ENCODE measurements around the gene PRDM2. TPM values are rescaled to one million over a fixed set of nuclear protein-coding genes. Genes with fewer than 3 reads are reported as not detected.

PRDM2 gene
- polyA plus RNA-seq, 1 of the 3 experiments (the other 2 are of a cell fraction): 7.2 TPM

GRCh38 chr1:13699510-13699909, 478 bp upstream of the PRDM2 start (continued):
- no peak for TF ChIP-seq USF1 (IDR thresholded peaks at IDR 0.05; ENCODE audit: borderline replicate concordance, low read depth)
- no peak for TF ChIP-seq TEAD4 (IDR thresholded peaks at IDR 0.05; ENCODE audit: borderline replicate concordance, insufficient read depth)
- TF ChIP-seq SIN3A (IDR thresholded peaks at IDR 0.05; ENCODE audit: borderline replicate concordance, low read depth, low read length): no peak

GRCh38 chr1:13700521-13701270, 708 bp downstream of the PRDM2 start:
- TF ChIP-seq FOXM1 (IDR thresholded peaks at IDR 0.05; ENCODE audit: low read depth) (no peak), MXI1 (IDR thresholded peaks at IDR 0.05; ENCODE audit: low read depth, low read length) (peak; percentile 48; the same call in 1 of the 2 replicates), CHD2 (IDR thresholded peaks at IDR 0.05; ENCODE audit: low read length, partially characterized antibody) (no peak)
- Histone ChIP-seq H3K4me1 (ENCODE audit: control insufficient read depth in 1 of 2, insufficient read depth in 2 of 2, low read depth in 1 of 2, low read length in 1 of 2) (peaks cover 0 to 8% of the 10 kb centered on the region in 2 experiments; a peak in 1 of 4 replicates), H3K36me3 (replicated peaks in 1 of 2; ENCODE audit: control insufficient read depth in 1 of 2, insufficient read depth in 2 of 2, low read length in 1 of 2) (no peaks in the 10 kb centered on the region), H3F3A (replicated peaks; ENCODE audit: insufficient read depth) (peaks cover 13% of the 10 kb centered on the region), H3K4me3 (ENCODE audit: low read depth in 2 of 2, low read length in 1 of 2) (peak overlapping the region; percentile 62 to 77), H3K27me3 (ENCODE audit: insufficient read depth) (no peaks in the 10 kb centered on the region), H2AFZ (ENCODE audit: low read depth) (peak overlapping the region; percentile 89), H3K27ac (ENCODE audit: low read depth in 2 of 2, low read length in 1 of 2) (peak overlapping the region in 1 of 2 experiments; percentile 7; a peak in 1 of 4 replicates), H3K9me2 (no peaks in the 10 kb centered on the region), H3K9ac (peak overlapping the region; percentile 46; the same call in 1 of the 2 replicates), H3K4me2 (peak overlapping the region; percentile 87), H4K20me1 (ENCODE audit: insufficient read depth) (no peaks in the 10 kb centered on the region), H3K79me2 (ENCODE audit: insufficient read depth) (peaks cover 4% of the 10 kb centered on the region; the same call in 1 of the 2 replicates), H3K9me3 (no peaks in the 10 kb centered on the region)
- POLR2A ChIA-PET: interaction anchor here (0.9 kb wide), 1 partner anchor 49 kb away, joined by 3 read pairs; no protein-coding TSS in a partner anchor
- CTCF ChIA-PET: no interaction called here
- DNase-seq: no peak
- 81% methylated on average over 23 of the region's 48 CpGs for WGBS (ENCODE audit: low lambda C conversion rate)

GRCh38 chr1:13701271-13701640, 1.3 kb downstream of the PRDM2 start:
- H3K4me1 ChIP-seq (ENCODE audit: control insufficient read depth in 1 of 2, insufficient read depth in 2 of 2, low read depth in 1 of 2, low read length in 1 of 2): peaks cover 0 to 8% of the 10 kb centered on the region in 2 experiments; a peak in 1 of 4 replicates
- ChIA-PET CTCF (no interaction called here), POLR2A (interaction anchor here (0.9 kb wide), 1 partner anchor 48 kb away, joined by 3 read pairs; no protein-coding TSS in a partner anchor)
- no peak for DNase-seq
- H3K27me3 ChIP-seq (ENCODE audit: insufficient read depth): no peaks in the 10 kb centered on the region
- H4K20me1 ChIP-seq (ENCODE audit: insufficient read depth): no peaks in the 10 kb centered on the region
- 96% methylated on average over 6 of the region's 6 CpGs for WGBS (ENCODE audit: low lambda C conversion rate)
- H3K27ac ChIP-seq (ENCODE audit: low read depth in 2 of 2, low read length in 1 of 2): no peak overlapping the region
- H3K79me2 ChIP-seq (ENCODE audit: insufficient read depth): peaks cover 4% of the 10 kb centered on the region; the same call in 1 of the 2 replicates
- H2AFZ ChIP-seq (ENCODE audit: low read depth): peak overlapping the region; percentile 89; the same call in 1 of the 2 replicates
- peaks cover 13% of the 10 kb centered on the region for H3F3A ChIP-seq (replicated peaks; ENCODE audit: insufficient read depth)
- TF ChIP-seq TCF12 (IDR thresholded peaks at IDR 0.05): no peak
- no peak for TF ChIP-seq CTCF (IDR thresholded peaks at IDR 0.05)
- TF ChIP-seq MAX (IDR thresholded peaks at IDR 0.05; ENCODE audit: low read depth): no peak
- TF ChIP-seq SMC3 (IDR thresholded peaks at IDR 0.05; ENCODE audit: low read depth, low read length): no peak
- no peak for TF ChIP-seq RCOR1 (IDR thresholded peaks at IDR 0.05; ENCODE audit: low read length)
- TF ChIP-seq ELF1 (IDR thresholded peaks at IDR 0.05): no peak
- no peak for TF ChIP-seq EP300 (IDR thresholded peaks at IDR 0.05; ENCODE audit: borderline replicate concordance in 1 of 2, low read depth in 1 of 2, low read length in 1 of 2)
- TF ChIP-seq ZBTB33 (IDR thresholded peaks at IDR 0.05; ENCODE audit: borderline replicate concordance, low read depth): no peak
- no peak for TF ChIP-seq FOXJ3 (CRISPR knock-in tag; IDR thresholded peaks at IDR 0.05)
- no peak for TF ChIP-seq TAF1 (IDR thresholded peaks at IDR 0.05; ENCODE audit: borderline replicate concordance, low read depth, low read length)
- no peak for TF ChIP-seq CHD2 (IDR thresholded peaks at IDR 0.05; ENCODE audit: low read length, partially characterized antibody)
- no peak for TF ChIP-seq GABPA (IDR thresholded peaks at IDR 0.05; ENCODE audit: low read depth)
- no peak for TF ChIP-seq MEF2A (IDR thresholded peaks at IDR 0.05; ENCODE audit: borderline replicate concordance, low read depth)
- no peak for TF ChIP-seq SIN3A (IDR thresholded peaks at IDR 0.05; ENCODE audit: borderline replicate concordance, low read depth, low read length)
- no peak overlapping the region for H3K9ac ChIP-seq
- no peaks in the 10 kb centered on the region for H3K9me3 ChIP-seq
- no peaks in the 10 kb centered on the region for H3K9me2 ChIP-seq
- H3K4me2 ChIP-seq: peak overlapping the region; percentile 87
- no peaks in the 10 kb centered on the region for H3K36me3 ChIP-seq (replicated peaks in 1 of 2; ENCODE audit: control insufficient read depth in 1 of 2, insufficient read depth in 2 of 2, low read length in 1 of 2)
- H3K4me3 ChIP-seq (ENCODE audit: low read depth in 2 of 2, low read length in 1 of 2): no peak overlapping the region
